ENCODE results near the gene PLCG2.

- no peak for TF ChIP-seq CTCF (conservative IDR thresholded peaks at IDR 0.05; ENCODE audit: low read depth, low read length)
- no peak for TF ChIP-seq EZH2 (IDR thresholded peaks at IDR 0.05; ENCODE audit: low read length, unreplicated experiment)
These were observed 185.7 kb downstream of the PLCG2 start for GRCh38 chr16:81964808-81965207.
